HG02938 (cell line): Measurements from ENCODE around the gene IREB2.

Source experiments
- ATAC-seq: cut with Tn5 transposase; IDR thresholded peaks from one replicate; pipeline ENCODE4 v1.9.1; 2021; ENCODE audit warnings: mild to moderate bottlenecking, moderate library complexity; ENCODE audit not compliant: unreplicated experiment

IREB2 gene

GRCh38 chr15:78405336-78405924, 32.6 kb upstream of the IREB2 start:
- ATAC-seq = no peak

- no peak for ATAC-seq
These were observed 31.9 kb upstream of the IREB2 start for GRCh38 chr15:78406016-78406585.

GRCh38 chr15:78407608-78408354, 30.2 kb upstream of the IREB2 start:
- ATAC-seq = no peak

DNA sequence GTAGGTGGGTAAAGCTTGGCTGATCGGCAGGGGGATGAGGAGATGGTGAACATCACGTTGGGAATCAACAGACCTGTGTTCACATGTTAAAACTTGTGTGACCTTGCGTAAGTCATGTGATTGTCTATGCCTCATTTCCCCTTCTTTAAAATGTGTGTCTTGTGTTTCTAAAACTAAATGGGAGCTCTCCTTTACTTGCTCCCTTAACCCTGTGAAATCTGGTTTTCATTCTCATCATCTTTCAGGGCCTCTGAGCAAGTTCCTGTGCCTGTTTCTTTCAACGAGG, 29.7 kb upstream of the IREB2 start:
- no peak for ATAC-seq

GRCh38 chr15:78408961-78409360, 29.1 kb upstream of the IREB2 start:
- no peak for ATAC-seq

DNA sequence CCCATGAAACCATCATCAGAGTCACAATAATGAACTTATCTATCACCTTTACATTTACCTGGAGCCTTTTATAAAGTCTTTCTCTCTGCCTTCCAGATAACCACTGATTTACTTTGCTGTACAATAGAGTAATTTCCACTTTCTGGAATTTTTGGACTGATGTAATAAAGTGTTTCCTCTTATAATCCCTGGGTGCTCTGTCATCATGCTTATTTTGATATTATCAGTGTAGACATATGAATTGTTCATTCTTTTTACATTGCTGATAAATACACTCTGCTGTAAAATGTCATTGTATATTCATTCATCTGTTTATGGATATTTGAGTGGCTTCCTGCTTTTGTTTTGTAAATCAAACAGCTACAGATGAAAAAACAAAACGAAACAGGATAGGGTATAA, 27.0 kb upstream of the IREB2 start:
- ATAC-seq = no peak

DNA sequence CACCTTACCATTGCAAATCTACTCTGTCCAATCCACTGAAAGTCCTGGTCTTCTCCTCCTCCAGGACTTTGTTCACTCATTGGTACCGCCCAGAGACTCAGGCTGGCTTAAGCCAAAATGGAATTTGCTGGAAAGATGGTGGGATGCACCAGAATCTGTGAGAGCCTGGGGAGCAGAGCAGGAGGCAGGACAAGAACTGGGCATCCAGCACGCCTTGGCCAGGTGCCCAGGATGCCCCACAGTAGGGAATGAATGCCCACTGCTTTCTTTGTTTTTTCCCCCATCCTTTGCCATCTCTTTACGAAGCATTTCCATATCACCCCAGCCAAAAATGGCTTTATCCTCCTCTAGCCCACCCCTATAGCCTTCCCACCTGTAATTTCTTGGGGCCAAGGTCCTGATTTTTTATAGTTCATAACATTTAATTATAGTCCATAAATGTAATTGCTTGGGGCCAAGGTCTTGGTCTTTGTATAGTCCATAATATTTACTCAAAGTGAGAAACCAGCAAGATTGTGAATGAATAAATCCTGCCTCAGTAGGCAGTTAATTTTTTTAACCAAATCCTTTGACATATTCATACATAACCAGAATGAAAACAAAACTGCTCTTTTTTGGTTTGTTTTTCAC, 23.3 kb upstream of the IREB2 start:
- no peak for ATAC-seq

- ATAC-seq = no peak
These were observed 22.7 kb upstream of the IREB2 start for GRCh38 chr15:78415284-78415683.

DNA sequence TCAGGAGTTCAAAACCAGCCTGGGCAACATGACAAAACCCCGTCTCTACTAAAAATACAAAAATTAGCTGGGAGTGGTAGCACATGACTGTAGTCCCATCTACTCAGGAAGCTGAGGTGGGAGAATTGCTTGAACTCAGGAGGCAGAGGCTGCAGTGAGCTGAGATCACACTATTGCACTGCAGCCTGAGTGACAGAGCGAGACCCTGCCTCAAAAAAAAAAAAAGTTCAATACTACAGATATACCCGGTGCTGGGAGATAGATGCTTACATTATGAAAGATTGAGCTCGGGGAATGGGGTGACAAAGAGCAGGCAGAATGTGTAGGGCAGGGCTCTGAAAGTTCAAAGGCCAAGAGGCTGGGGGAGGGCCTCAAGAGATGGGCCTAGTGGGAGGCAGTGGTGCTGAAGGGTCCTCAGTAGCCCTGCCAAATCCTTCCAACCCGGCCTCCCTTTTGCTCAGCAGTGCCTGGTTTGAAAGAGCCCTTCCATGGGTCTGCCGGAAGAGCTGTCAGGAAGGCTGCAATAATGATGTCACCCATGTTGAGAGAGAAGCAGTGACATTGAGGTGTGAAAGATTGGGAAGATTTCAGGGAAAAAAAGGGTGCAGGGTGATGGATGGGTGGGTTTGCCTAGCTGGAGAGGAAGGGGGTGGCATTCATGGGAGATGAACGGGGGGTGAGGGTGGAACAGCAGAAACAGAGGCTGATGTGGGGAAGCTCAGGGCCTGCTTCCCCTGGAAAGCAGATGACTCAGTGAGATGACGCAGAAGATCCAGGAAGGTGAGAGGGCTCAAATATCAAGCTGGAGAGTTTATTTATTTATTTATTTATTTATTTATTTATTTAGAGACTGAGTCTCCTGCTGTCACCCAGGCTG, 20.0 kb upstream of the IREB2 start:
- no peak for ATAC-seq

- no peak for ATAC-seq
These were observed 19.3 kb upstream of the IREB2 start for GRCh38 chr15:78418686-78419085.

DNA sequence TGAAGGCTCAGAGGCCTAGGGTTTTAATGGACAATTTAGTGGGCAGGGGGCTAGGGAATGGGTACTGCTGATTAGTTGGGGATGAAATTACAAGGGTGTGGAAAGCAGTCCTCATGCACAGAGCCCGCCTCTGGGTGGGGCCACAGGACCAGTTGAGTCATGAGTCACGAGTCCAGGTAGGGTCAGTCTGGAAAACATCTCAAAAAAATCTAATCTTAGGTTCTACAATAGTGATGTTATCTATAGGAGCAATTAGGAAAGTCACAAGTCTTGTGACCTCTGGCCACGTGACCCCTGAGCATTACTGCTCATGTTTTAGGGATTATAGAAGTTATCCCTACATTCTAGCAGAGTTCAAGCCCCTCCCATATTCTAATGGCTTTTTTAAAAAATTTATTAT, 18.6 kb upstream of the IREB2 start:
- no peak for ATAC-seq

DNA sequence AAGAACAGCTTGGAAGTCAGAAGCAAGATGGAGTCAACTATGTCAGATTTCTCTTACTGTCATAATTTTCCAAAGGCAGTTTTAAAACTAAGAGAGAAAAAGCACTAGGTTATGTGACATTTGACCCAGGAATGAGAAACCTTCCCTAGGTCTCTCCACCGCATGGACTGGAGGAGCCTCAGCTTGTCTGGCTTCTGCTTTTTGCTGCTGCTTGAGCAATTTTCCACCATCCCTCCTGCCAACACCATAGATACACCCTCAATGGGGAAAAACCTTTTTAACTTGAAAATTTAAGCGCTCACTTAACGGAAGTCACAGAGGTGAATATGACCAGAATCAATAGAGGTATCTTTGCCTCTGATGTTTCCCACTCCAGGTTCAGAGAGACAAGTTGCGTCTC, 17.8 kb upstream of the IREB2 start:
- ATAC-seq = no peak

- ATAC-seq = no peak
These were observed 17.2 kb upstream of the IREB2 start for GRCh38 chr15:78420766-78421165.

- ATAC-seq = no peak
These were observed 16.6 kb upstream of the IREB2 start for GRCh38 chr15:78421238-78421965.

DNA sequence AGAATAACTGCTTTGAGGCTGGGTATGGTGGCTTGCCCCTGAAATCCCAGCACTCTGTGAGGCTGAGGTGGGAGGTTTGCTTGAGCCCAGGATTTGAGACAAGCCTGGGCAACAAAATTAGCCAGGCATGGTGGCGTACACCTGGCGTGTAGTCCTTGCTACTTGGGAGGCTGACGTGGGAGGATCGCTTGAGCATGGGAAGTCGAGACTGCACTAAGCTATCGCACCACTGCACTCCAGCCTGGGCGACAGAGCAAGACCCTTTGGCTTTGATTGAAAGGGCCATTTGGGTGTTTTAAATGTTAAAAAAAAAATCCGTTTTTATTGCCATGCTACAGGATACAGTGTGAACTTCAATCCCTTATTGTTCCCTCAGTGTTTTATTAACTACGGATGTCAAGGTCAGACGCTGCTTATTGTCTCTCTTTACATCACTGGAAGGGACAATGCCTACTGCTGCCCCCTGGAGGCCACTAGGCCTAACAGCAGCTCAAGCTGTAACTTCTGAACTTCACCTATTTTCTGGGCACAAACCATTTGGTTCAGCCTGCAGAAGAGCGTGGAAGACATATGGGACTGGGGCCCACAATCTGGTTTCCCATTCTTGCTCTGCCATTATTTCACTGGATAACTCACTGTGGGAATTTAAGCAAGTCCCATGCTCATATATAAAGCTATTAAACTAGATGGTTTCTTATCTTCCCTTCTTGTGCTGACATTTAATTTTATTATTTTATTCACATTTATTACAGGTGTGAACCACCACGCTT, 15.3 kb upstream of the IREB2 start:
- ATAC-seq = no peak

GRCh38 chr15:78424673-78425072, 13.3 kb upstream of the IREB2 start:
- ATAC-seq = no peak

GRCh38 chr15:78425643-78426042, 12.4 kb upstream of the IREB2 start:
- no peak for ATAC-seq

- no peak for ATAC-seq
These were observed 11.7 kb upstream of the IREB2 start for GRCh38 chr15:78426300-78426699.

GRCh38 chr15:78427953-78428352, 10.1 kb upstream of the IREB2 start:
- no peak for ATAC-seq

- no peak for ATAC-seq
These were observed 8.5 kb upstream of the IREB2 start for GRCh38 chr15:78429477-78429876.
